K562 (cell line): ENCODE measurements around the gene CIART. TPM values are rescaled to one million over a fixed set of nuclear protein-coding genes. Genes with fewer than 3 reads are reported as not detected.

Experiments used
- ATAC-seq: fragments of 200-7000 bp; cut with Tn5 transposase; 3 replicates; pipeline ENCODE4 v1.9.1; 2020; ENCODE audit warnings: moderate library complexity
- BruUV-seq: library from RNA; stranded (reverse); fragments of 400-500 nt; replicated peaks from 2 replicates; lab custom pipeline; 2021; lab: Mats Ljungman, UMichigan
- CTCF ChIA-PET: fragments of 300-600 bp; formaldehyde crosslinking; extraction: SDS; loops from one replicate; lab custom pipeline; 2021; ENCODE audit warnings: low intra/inter-chr PET ratio; lab: Yijun Ruan, JAX
- POLR2A ChIA-PET: fragments of 300-600, 350-650 bp; sonication (Branson Sonifier 250); formaldehyde crosslinking; extraction: SDS; loops from one replicate; lab custom pipeline; 2021; ENCODE audit warnings: antibody characterized with exemption, inconsistent platforms; lab: Yijun Ruan, JAX
- DNase-seq, 4 experiments: peaks; one replicate each; pipeline versions ENCODE4 v3.0.0 to v3.0.0-alpha.2; 2011 to 2018; ENCODE audit warnings: low spot score in 3 of 4, mixed read lengths in 3 of 4; ENCODE audit errors: extremely low read depth in 1 of 4
- FAIRE-seq: peaks from 2 replicates; lab custom pipeline; 2011; peaks lifted over from hg19 to GRCh38; lab: Jason Lieb, UNC
- H2AFZ ChIP-seq: 2 replicates; pipeline ENCODE4 v1.6.0; 2011; ENCODE audit warnings: low read depth, low read length, control low read depth, inconsistent platforms
- H3K27ac ChIP-seq: fragments of 200-600 bp; 3 replicates; pipeline ENCODE4 v1.8.0; 2011; ENCODE audit warnings: low read depth, mild to moderate bottlenecking, control low read depth, inconsistent platforms, low read length, moderate library complexity, mixed read lengths; ENCODE audit errors: extremely low read depth
- H3K27me3 ChIP-seq, 2 experiments: fragments of 300-600 bp in 1 of 2; 2 replicates in 1 of 2; 3 replicates in 1 of 2; pipeline versions ENCODE4 v1.6.0 to v1.8.0; 2011; ENCODE audit warnings: inconsistent platforms in 2 of 2, low read length in 2 of 2, mild to moderate bottlenecking in 1 of 2, mixed read lengths in 1 of 2, moderate library complexity in 1 of 2; ENCODE audit not compliant: control insufficient read depth in 2 of 2, insufficient read depth in 2 of 2
- H3K36me3 ChIP-seq: fragments of 300-600 bp; 3 replicates; pipeline ENCODE4 v1.8.0; 2011; ENCODE audit warnings: mild to moderate bottlenecking, low read length, inconsistent platforms; ENCODE audit not compliant: control insufficient read depth, insufficient read depth
- H3K4me1 ChIP-seq, 2 experiments: fragments of 200-600 bp in 1 of 2; replicated peaks in 1 of 2; 2 replicates in 1 of 2; 3 replicates in 1 of 2; pipeline versions ENCODE4 v1.5.1 to v1.8.0; 2011; ENCODE audit warnings: inconsistent platforms in 2 of 2, low read length in 2 of 2, mild to moderate bottlenecking in 1 of 2, mixed read lengths in 1 of 2, moderate library complexity in 1 of 2; ENCODE audit not compliant: control insufficient read depth in 2 of 2, insufficient read depth in 2 of 2
- H3K4me2 ChIP-seq: 2 replicates; pipeline ENCODE4 v1.6.1; 2011; ENCODE audit warnings: low read length, control low read depth, inconsistent platforms, mixed read lengths; ENCODE audit not compliant: insufficient read depth
- H3K4me3 ChIP-seq: fragments of 200-600 bp; sonication (generic), shearing (Covaris generic); 2 replicates; pipeline ENCODE4 v1.5.1; 2016; ENCODE audit warnings: control low read depth, inconsistent platforms
- H3K79me2 ChIP-seq: fragments of 200-600 bp; 3 replicates; pipeline ENCODE4 v1.8.0; 2011; ENCODE audit warnings: low read length, inconsistent platforms; ENCODE audit not compliant: control insufficient read depth, insufficient read depth
- H3K9ac ChIP-seq, 2 experiments: 2 replicates each; pipeline versions ENCODE4 v1.6.0 to v1.6.1; 2011; ENCODE audit warnings: low read depth in 2 of 2, low read length in 2 of 2, control low read depth in 1 of 2, inconsistent platforms in 1 of 2, mild to moderate bottlenecking in 1 of 2, mixed read lengths in 1 of 2; ENCODE audit not compliant: insufficient read depth in 1 of 2
- H3K9me1 ChIP-seq: one replicate; pipeline ENCODE4 v1.6.0; 2011; ENCODE audit warnings: inconsistent platforms, mild to moderate bottlenecking, low read length, moderate library complexity; ENCODE audit not compliant: control insufficient read depth, insufficient read depth
- H3K9me3 ChIP-seq: replicated peaks from 2 replicates; pipeline ENCODE4 v1.5.1; 2011; ENCODE audit warnings: low read depth, low read length, inconsistent platforms; ENCODE audit not compliant: control insufficient read depth, insufficient read depth
- H4K20me1 ChIP-seq: replicated peaks from 2 replicates; pipeline ENCODE4 v1.6.1; 2011; ENCODE audit warnings: low read length, inconsistent platforms, mixed read lengths; ENCODE audit not compliant: control insufficient read depth, insufficient read depth
- ARNT ChIP-seq, 2 experiments: fragments of 450-650 bp; IDR thresholded peaks; 2 replicates each; pipeline ENCODE4 v1.6.1; 2016; ENCODE audit warnings: mild to moderate bottlenecking in 1 of 2
- KDM1A ChIP-seq, 2 experiments: fragments of 450-650 bp; IDR thresholded peaks; 2 replicates each; pipeline ENCODE4 v1.6.1; 2016; ENCODE audit warnings: mild to moderate bottlenecking in 2 of 2
- MECOM ChIP-seq: fragments of 250-450 bp; sonication (Bioruptor Pico); IDR thresholded peaks from 2 replicates; pipeline ENCODE4 v1.8.0; 2022; ENCODE audit warnings: inconsistent platforms
- MNT ChIP-seq, 2 experiments: fragments of 450-650 bp; conservative IDR thresholded peaks; 2 replicates each; pipeline ENCODE4 v1.6.1; 2017; ENCODE audit warnings: mild to moderate bottlenecking in 2 of 2, moderate library complexity in 2 of 2
- NR4A1 ChIP-seq, 2 experiments: fragments of 250-450 bp in 1 of 2; fragments of 450-650 bp in 1 of 2; sonication (Bioruptor Pico) in 1 of 2; IDR thresholded peaks; 2 replicates each; pipeline versions ENCODE4 v1.4.0 to v1.6.1; 2016 to 2020; ENCODE audit warnings: mild to moderate bottlenecking in 2 of 2, missing compliant biosample characterization in 1 of 2, missing genetic modification characterization in 1 of 2, moderate library complexity in 1 of 2
- RAD21 ChIP-seq, 2 experiments: fragments of 250-450 bp in 1 of 2; fragments of 450-650 bp in 1 of 2; sonication (Bioruptor Pico) in 1 of 2; formaldehyde crosslinking in 1 of 2; IDR thresholded peaks in 1 of 2; conservative IDR thresholded peaks in 1 of 2; 2 replicates each; pipeline versions ENCODE4 v1.4.0 to v1.8.0; 2020 to 2022; ENCODE audit warnings: mild to moderate bottlenecking in 2 of 2, moderate library complexity in 1 of 2
- RBM39 ChIP-seq: fragments of 200-400 bp; formaldehyde crosslinking; optimal IDR thresholded peaks from 2 replicates; pipeline ENCODE3; 2018; ENCODE audit warnings: low read depth, low read length
- RCOR1 ChIP-seq, 2 experiments: IDR thresholded peaks; 2 replicates each; pipeline ENCODE4 v1.6.1; 2012; ENCODE audit warnings: low read depth in 2 of 2, low read length in 2 of 2, borderline replicate concordance in 1 of 2, improper control_type of control experiment in 1 of 2
- REST ChIP-seq, 2 experiments: fragments of 450-650 bp; formaldehyde crosslinking in 1 of 2; IDR thresholded peaks; 2 replicates each; pipeline versions ENCODE4 v1.4.0 to v1.6.1; 2014 to 2020; ENCODE audit warnings: mild to moderate bottlenecking in 2 of 2, borderline replicate concordance in 1 of 2, low read depth in 1 of 2
- ZEB2 ChIP-seq: fragments of 450-650 bp; IDR thresholded peaks from 2 replicates; pipeline ENCODE4 v1.6.1; 2016
- ZNF263 ChIP-seq: sonication (generic); formaldehyde crosslinking; IDR thresholded peaks from 2 replicates; pipeline ENCODE4 v1.8.0; 2022; ENCODE audit warnings: mild to moderate bottlenecking, missing genetic modification reagents, borderline replicate concordance
- WGBS: fragments of 100-300 bp; shearing (Covaris generic); methylation state at CpG from one replicate; pipeline ENCODE4 v1.1.6; 2016; ENCODE audit warnings: low coverage, mixed read lengths; ENCODE audit not compliant: insufficient coverage; ENCODE audit errors: missing lambda C conversion rate; 5-methylcytosine and 5-hydroxymethylcytosine counted together
- in situ Hi-C: fragments of 300-500 bp; cut with MboI; formaldehyde crosslinking; loops from 4 replicates; pipeline ENCODE4 v1.15.0; 2018; ENCODE audit warnings: inconsistent platforms, mixed read lengths
- intact Hi-C: fragments of 100-400 bp; cut with micrococcal nuclease; formaldehyde crosslinking; loops from 2 replicates; pipeline ENCODE4 v1.14.2; 2022
- polyA plus RNA-seq, 8 experiments: library from polyadenylated mRNA; depleted of rRNA in 4 of 8; stranded (reverse) in 5 of 8; unstranded in 3 of 8; fragments of >200 nt; fragmentation: Nextera tagmentation in 2 of 8; fragmentation: Illumina TruSeq in 1 of 8; extraction: Ambion mirVana in 2 of 8; extraction: Trizol in 1 of 8; gene quantifications; 2 replicates each; pipeline versions ENCODE4 v1.2.1 to v1.2.3, GENCODE V29; 2011 to 2014; ENCODE audit warnings: inconsistent platforms in 1 of 8, missing spikeins in 1 of 8
- total RNA-seq, 7 experiments: library from RNA; depleted of rRNA in 6 of 7; stranded (reverse); fragments of >200 nt in 6 of 7; fragmentation: Illumina TruSeq in 2 of 7; extraction: Trizol in 2 of 7; gene quantifications; 2 replicates each; pipeline versions ENCODE4 v1.2.1 to v1.2.3, GENCODE V29; 2011 to 2021; ENCODE audit warnings: low replicate concordance in 1 of 7

CIART gene
- total and polyA plus RNA-seq, 9 of the 15 experiments (the other 6 are each of a cell fraction or from before 2014, with no cell fraction given), result 0.07 to 0.35 (median 0.19) TPM; not detected in 2

- peak overlapping the region; percentile 90 for H2AFZ ChIP-seq
- FAIRE-seq (no peak), ATAC-seq (no peak), DNase-seq (peak in 1 of 4 experiments; percentile 59)
- ChIA-PET CTCF (no interaction called here), POLR2A (interaction anchor here (0.5 to 1.0 kb wide), 4 partner anchors 8 to 763 kb away, joined by 3 read pairs; no protein-coding TSS in a partner anchor)
- no peaks in the 10 kb centered on the region for H3K27me3 ChIP-seq
- no peaks in the 10 kb centered on the region for H3K9me1 ChIP-seq
- no peaks in the 10 kb centered on the region for H3K9me3 ChIP-seq
- H3K4me1 ChIP-seq, result peaks cover 13 to 16% of the 10 kb centered on the region in 2 experiments; a peak in 4 of 5 replicates
- peak overlapping the region; percentile 95 for H3K4me3 ChIP-seq
- peaks cover 9% of the 10 kb centered on the region; the same call in 2 of the 3 replicates for H3K36me3 ChIP-seq
- WGBS, result 62% methylated on average over 10 of the region's 10 CpGs
- in situ Hi-C loops, result no loop called here
- no peaks in the 10 kb centered on the region; the same call in 1 of the 2 replicates for H4K20me1 ChIP-seq
- peaks cover 49% of the 10 kb centered on the region for H3K79me2 ChIP-seq
- BruUV-seq, result no TSS peak
- peak overlapping the region; percentile 95 for H3K27ac ChIP-seq
- peak overlapping the region; percentile 89 for H3K4me2 ChIP-seq
- intact Hi-C loops, result no loop called here
- H3K9ac ChIP-seq, result peak overlapping the region; percentile 86 to 97; a peak in 3 of 4 replicates
- TF ChIP-seq KDM1A (IDR thresholded peaks at IDR 0.05), result peak; percentile 75 to 79; a peak in 3 of 4 replicates
- peak in 1 of 2 experiments; percentile 18; a peak in 1 of 4 replicates for TF ChIP-seq ARNT (IDR thresholded peaks at IDR 0.05)
- peak in 1 of 2 experiments; percentile 59; a peak in 1 of 4 replicates for TF ChIP-seq RCOR1 (IDR thresholded peaks at IDR 0.05; ENCODE audit: borderline replicate concordance in 1 of 2, low read depth in 2 of 2, low read length in 2 of 2)
- TF ChIP-seq REST (IDR thresholded peaks at IDR 0.05; ENCODE audit: borderline replicate concordance), result 0 out of 2 replicates have a peak, but pooled peaks have one; percentile 4
- TF ChIP-seq REST (CRISPR knock-in tag; IDR thresholded peaks at IDR 0.05; ENCODE audit: low read depth), result no peak
- no peak for TF ChIP-seq ZNF263 (CRISPR knock-in tag)
- 0 out of 2 replicates have a peak, but pooled peaks have one; percentile 2 for TF ChIP-seq ZEB2
- peak; percentile 57; the same call in 1 of the 2 replicates for TF ChIP-seq MECOM (CRISPR knock-in tag)
- TF ChIP-seq NR4A1 (CRISPR knock-in tag; IDR thresholded peaks at IDR 0.05), result no peak
- peak; percentile 17; the same call in 1 of the 2 replicates for TF ChIP-seq NR4A1 (tag; IDR thresholded peaks at IDR 0.05)
- TF ChIP-seq RBM39, result no peak
- TF ChIP-seq RAD21 (CRISPR knock-in tag; conservative IDR thresholded peaks at IDR 0.05 in 1 of 2, IDR thresholded peaks at IDR 0.05 in 1 of 2), result peak in 1 of 2 experiments; percentile 38; a peak in 2 of 4 replicates
- TF ChIP-seq MNT (conservative IDR thresholded peaks at IDR 0.05), result 0 out of 4 replicates have a peak, but pooled peaks have one; percentile 2 to 11
These were observed 45.7 kb upstream of the CIART start for GRCh38 chr1:150236614-150237100.
